DOHH2 (cell line): ENCODE measurements around the gene OXCT1.
"Not testable (repeated sequence)": the region's sequence is repeated elsewhere in the genome, so short reads cannot be mapped to it uniquely, and the experiment has no call there.

Experiments used
- H3F3A ChIP-seq: fragments of 200-600 bp; sonication (generic), shearing (Covaris generic); 2 replicates; pipeline ENCODE4 v1.6.0; 2016; ENCODE audit warnings: antibody characterized with exemption, mild to moderate bottlenecking; ENCODE audit not compliant: control insufficient read depth, insufficient read depth
- H3K27ac ChIP-seq: fragments of 200-600 bp; sonication (generic); 2 replicates; pipeline ENCODE4 v1.5.1; 2014; ENCODE audit warnings: low read depth, mild to moderate bottlenecking, low read length, moderate library complexity
- H3K27me3 ChIP-seq: fragments of 200-600 bp; sonication (generic); 2 replicates; pipeline ENCODE4 v1.6.1; 2014; ENCODE audit warnings: mild to moderate bottlenecking, low read length, mixed read lengths; ENCODE audit not compliant: control insufficient read depth
- H3K36me3 ChIP-seq: fragments of 200-600 bp; sonication (generic); 2 replicates; pipeline ENCODE4 v1.6.1; 2014; ENCODE audit warnings: mild to moderate bottlenecking, low read length, moderate library complexity, mixed read lengths; ENCODE audit not compliant: control insufficient read depth
- H3K4me1 ChIP-seq: fragments of 200-600 bp; sonication (generic); 2 replicates; pipeline ENCODE4 v1.6.1; 2014; ENCODE audit warnings: mild to moderate bottlenecking, low read length, mixed read lengths; ENCODE audit not compliant: control insufficient read depth
- H3K4me2 ChIP-seq: fragments of 200-600 bp; sonication (generic); 2 replicates; pipeline ENCODE4 v1.6.0; 2014; ENCODE audit warnings: mild to moderate bottlenecking, low read length, moderate library complexity
- H3K4me3 ChIP-seq: fragments of 200-600 bp; sonication (generic); 2 replicates; pipeline ENCODE4 v1.5.1; 2014; ENCODE audit warnings: mild to moderate bottlenecking, low read length, mixed read lengths
- H3K79me2 ChIP-seq: fragments of 200-600 bp; sonication (generic); 2 replicates; pipeline ENCODE4 v1.6.1; 2014; ENCODE audit warnings: mild to moderate bottlenecking, low read length, mixed read lengths; ENCODE audit not compliant: control insufficient read depth
- H3K9me2 ChIP-seq: fragments of 200-600 bp; sonication (generic); replicated peaks from 2 replicates; pipeline ENCODE4 v1.6.1; 2014; ENCODE audit warnings: mild to moderate bottlenecking, low read length, mixed read lengths; ENCODE audit not compliant: control insufficient read depth
- H3K9me3 ChIP-seq: fragments of 200-600 bp; sonication (generic); 2 replicates; pipeline ENCODE4 v1.6.1; 2014; ENCODE audit warnings: antibody characterized with exemption, low read length, mixed read lengths; ENCODE audit not compliant: control insufficient read depth, insufficient read depth
- H4K20me1 ChIP-seq: fragments of 200-600 bp; sonication (generic); 2 replicates; pipeline ENCODE4 v1.6.0; 2014; ENCODE audit warnings: low read depth, mild to moderate bottlenecking, antibody characterized with exemption, low read length, moderate library complexity; ENCODE audit not compliant: control insufficient read depth, insufficient read depth
- EZH2phosphoT487 ChIP-seq: fragments of 200-600 bp; sonication (generic); IDR thresholded peaks from 2 replicates; pipeline ENCODE4 v1.6.1; 2017; ENCODE audit warnings: borderline replicate concordance, mild to moderate bottlenecking, antibody characterized with exemption, low read length, moderate library complexity, mixed read lengths
- TF ChIP-seq, protein P1 (sequence below): fragments of 200-600 bp; sonication (generic); IDR thresholded peaks from one replicate; pipeline ENCODE4 v1.5.1; 2014; ENCODE audit warnings: antibody characterized with exemption, mild to moderate bottlenecking, low read depth, low read length; ENCODE audit not compliant: poor library complexity, severe bottlenecking

OXCT1 gene

DNA sequence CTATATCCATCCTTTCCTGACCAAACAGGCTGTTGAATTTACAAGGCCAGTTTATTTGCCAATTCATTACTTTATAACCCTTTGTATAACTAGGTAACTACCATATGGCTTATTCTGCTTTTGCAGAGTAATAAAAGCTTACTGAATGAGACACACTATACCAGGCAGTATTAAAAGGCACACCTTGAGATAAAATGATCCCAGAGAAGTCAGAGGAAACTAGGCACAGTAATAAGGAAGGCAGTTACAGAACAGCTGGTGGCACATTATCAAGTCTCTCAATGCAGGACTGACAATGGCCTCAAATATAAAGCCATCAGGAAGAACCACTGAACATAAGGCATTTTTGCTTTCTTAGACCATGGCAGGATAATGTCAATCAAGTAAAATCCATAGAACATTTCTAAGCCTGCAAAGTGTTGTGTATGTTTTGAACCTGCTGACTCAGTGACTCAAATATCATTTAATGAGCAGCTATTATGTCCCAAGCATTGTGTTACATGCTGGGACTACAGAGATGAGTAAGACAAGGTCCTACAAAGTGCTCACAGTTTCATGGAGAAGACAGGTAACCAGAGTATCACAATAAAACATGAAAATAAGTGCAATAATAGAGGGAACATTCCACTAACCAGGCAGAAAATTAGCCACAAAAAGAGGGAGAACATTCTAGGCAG, 52.5 kb downstream of the OXCT1 start:
- H3K36me3 ChIP-seq = peaks cover 1% of the 10 kb centered on the region
- H3K4me2 ChIP-seq = no peak overlapping the region
- no peaks in the 10 kb centered on the region for H3K9me3 ChIP-seq
- no peaks in the 10 kb centered on the region for H3K9me2 ChIP-seq
- H3K27me3 ChIP-seq = no peaks in the 10 kb centered on the region
- H3K4me1 ChIP-seq = no peaks in the 10 kb centered on the region
- H3K79me2 ChIP-seq = peaks cover 6% of the 10 kb centered on the region; the same call in 1 of the 2 replicates
- TF ChIP-seq, protein P1, sequence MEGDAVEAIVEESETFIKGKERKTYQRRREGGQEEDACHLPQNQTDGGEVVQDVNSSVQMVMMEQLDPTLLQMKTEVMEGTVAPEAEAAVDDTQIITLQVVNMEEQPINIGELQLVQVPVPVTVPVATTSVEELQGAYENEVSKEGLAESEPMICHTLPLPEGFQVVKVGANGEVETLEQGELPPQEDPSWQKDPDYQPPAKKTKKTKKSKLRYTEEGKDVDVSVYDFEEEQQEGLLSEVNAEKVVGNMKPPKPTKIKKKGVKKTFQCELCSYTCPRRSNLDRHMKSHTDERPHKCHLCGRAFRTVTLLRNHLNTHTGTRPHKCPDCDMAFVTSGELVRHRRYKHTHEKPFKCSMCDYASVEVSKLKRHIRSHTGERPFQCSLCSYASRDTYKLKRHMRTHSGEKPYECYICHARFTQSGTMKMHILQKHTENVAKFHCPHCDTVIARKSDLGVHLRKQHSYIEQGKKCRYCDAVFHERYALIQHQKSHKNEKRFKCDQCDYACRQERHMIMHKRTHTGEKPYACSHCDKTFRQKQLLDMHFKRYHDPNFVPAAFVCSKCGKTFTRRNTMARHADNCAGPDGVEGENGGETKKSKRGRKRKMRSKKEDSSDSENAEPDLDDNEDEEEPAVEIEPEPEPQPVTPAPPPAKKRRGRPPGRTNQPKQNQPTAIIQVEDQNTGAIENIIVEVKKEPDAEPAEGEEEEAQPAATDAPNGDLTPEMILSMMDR = no peak
- no peak for TF ChIP-seq EZH2phosphoT487
- H3K27ac ChIP-seq = no peak overlapping the region
- no peaks in the 10 kb centered on the region for H3F3A ChIP-seq
- H4K20me1 ChIP-seq = no peaks in the 10 kb centered on the region
- H3K4me3 ChIP-seq = no peak overlapping the region

DNA sequence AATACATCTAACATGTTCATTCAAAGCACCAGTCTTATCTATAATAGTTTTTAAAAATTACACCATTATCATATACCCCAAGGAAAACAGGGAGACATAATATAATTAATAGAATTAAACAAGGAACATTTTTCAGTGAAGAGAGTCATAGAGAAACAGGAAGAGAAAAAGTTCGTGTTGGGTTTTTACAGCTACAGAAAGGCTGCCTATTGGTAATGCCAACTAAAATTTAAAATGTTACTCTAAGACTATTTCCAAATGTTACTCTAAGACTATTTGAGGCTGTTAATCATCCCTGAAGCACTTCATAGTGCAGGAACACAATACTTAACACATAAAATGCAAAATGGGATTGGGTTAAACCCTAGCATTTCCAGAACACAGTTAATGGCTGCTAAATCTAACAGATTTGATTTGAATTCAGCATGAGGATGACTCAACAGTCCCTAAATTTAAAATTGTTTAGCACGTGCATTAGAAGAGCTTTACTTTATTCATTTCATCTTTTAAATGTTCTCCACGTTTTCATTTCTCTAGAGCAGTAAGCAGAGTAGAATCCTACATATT, 54.5 kb downstream of the OXCT1 start:
- Histone ChIP-seq H3F3A (no peaks in the 10 kb centered on the region), H3K79me2 (peaks cover 6% of the 10 kb centered on the region; the same call in 1 of the 2 replicates), H3K9me2 (no peaks in the 10 kb centered on the region), H3K36me3 (no peaks in the 10 kb centered on the region), H4K20me1 (no peaks in the 10 kb centered on the region), H3K4me2 (no peak overlapping the region), H3K27ac (no peak overlapping the region), H3K9me3 (no peaks in the 10 kb centered on the region), H3K27me3 (no peaks in the 10 kb centered on the region), H3K4me3 (no peak overlapping the region), H3K4me1 (no peaks in the 10 kb centered on the region)
- TF ChIP-seq EZH2phosphoT487 = no peak
- TF ChIP-seq, protein P1 = no peak

DNA sequence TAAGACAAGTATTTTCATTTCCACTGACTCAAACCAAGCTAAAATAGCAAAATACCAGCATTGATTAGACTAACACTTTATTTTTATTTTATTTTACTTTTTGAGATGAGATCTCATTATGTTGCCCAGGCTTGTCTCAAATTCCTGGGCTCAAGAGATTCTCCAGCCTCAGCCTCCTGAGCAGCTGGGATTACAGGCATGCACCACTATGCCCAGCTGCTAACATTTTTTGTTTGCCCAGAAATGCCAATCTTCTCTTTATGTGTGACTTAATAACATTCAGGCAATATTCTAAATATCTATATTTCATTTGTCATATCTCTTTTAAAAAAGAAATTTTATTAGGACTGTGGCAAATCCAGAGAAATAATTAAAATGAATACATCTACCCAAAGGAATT, 55.0 kb downstream of the OXCT1 start:
- no peaks in the 10 kb centered on the region for H3K27me3 ChIP-seq
- no peaks in the 10 kb centered on the region for H3F3A ChIP-seq
- no peaks in the 10 kb centered on the region for H4K20me1 ChIP-seq
- no peaks in the 10 kb centered on the region for H3K4me1 ChIP-seq
- peaks cover 6% of the 10 kb centered on the region; the same call in 1 of the 2 replicates for H3K79me2 ChIP-seq
- H3K27ac ChIP-seq = no peak overlapping the region
- H3K36me3 ChIP-seq = 0 out of 2 replicates have a peak, but pooled peaks cover 2% of the 10 kb centered on the region
- TF ChIP-seq EZH2phosphoT487 = no peak
- no peaks in the 10 kb centered on the region for H3K9me3 ChIP-seq
- H3K4me2 ChIP-seq = no peak overlapping the region
- H3K4me3 ChIP-seq = no peak overlapping the region
- H3K9me2 ChIP-seq = no peaks in the 10 kb centered on the region

DNA sequence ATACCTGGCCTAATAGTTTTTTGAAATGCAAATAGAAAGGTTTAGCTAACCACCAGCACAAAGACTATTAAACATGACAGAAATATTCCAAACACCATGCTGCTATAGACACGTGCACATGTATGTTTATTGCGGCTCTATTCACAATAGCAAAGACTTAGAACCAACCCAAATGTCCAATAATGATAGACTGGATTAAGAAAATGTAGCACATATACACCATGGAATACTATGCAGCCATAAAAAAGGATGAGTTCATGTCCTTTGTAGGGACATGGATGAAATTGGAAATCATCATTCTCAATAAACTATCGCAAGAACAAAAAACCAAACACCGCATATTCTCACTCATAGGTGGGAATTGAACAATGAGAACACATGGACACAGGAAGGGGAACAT, 55.9 kb downstream of the OXCT1 start:
- not testable (repeated sequence) for H3K79me2 ChIP-seq, H3F3A ChIP-seq, H3K9me2 ChIP-seq, H3K27ac ChIP-seq, H3K27me3 ChIP-seq, H3K4me2 ChIP-seq, H3K9me3 ChIP-seq, H3K36me3 ChIP-seq, H3K4me1 ChIP-seq, H4K20me1 ChIP-seq, H3K4me3 ChIP-seq
